Measurements from ENCODE around the gene CHAF1A. TPM values are rescaled to one million over a fixed set of nuclear protein-coding genes. Genes with fewer than 3 reads are reported as not detected.

CHAF1A gene
- total RNA-seq, 1 donor from 2014 or later, result 87.8 TPM

GRCh38 chr19:4361152-4362046 lies 41.0 kb upstream of the CHAF1A start:
- Mint-ChIP-seq H3K27me3 (ENCODE audit: low read depth) (no peaks in the 10 kb centered on the region), H3K4me3 (ENCODE audit: low read depth) (no peak overlapping the region), H3K27ac (no peak overlapping the region), H3K36me3 (ENCODE audit: low read depth) (peaks cover 26% of the 10 kb centered on the region), H3K4me1 (ENCODE audit: low read depth) (no peaks in the 10 kb centered on the region), H3K9me3 (no peaks in the 10 kb centered on the region)
- no peak for DNase-seq (ENCODE audit: low spot score)
- intact Hi-C loops (cut with micrococcal nuclease), result no loop called here

- Mint-ChIP-seq H3K27ac (no peak overlapping the region), H3K4me3 (ENCODE audit: low read depth) (no peak overlapping the region), H3K9me3 (no peaks in the 10 kb centered on the region), H3K4me1 (ENCODE audit: low read depth) (no peaks in the 10 kb centered on the region), H3K27me3 (ENCODE audit: low read depth) (no peaks in the 10 kb centered on the region), H3K36me3 (ENCODE audit: low read depth) (peaks cover 30% of the 10 kb centered on the region)
- DNase-seq (ENCODE audit: low spot score), result no peak
- intact Hi-C loops (cut with micrococcal nuclease), result no loop called here
Observed at GRCh38 chr19:4362101-4362828, 40.2 kb upstream of the CHAF1A start.

GRCh38 chr19:4362831-4363545 lies 39.5 kb upstream of the CHAF1A start:
- Mint-ChIP-seq H3K4me1 (ENCODE audit: low read depth) (peaks cover 2% of the 10 kb centered on the region), H3K27ac (no peak overlapping the region), H3K36me3 (ENCODE audit: low read depth) (peaks cover 30% of the 10 kb centered on the region), H3K27me3 (ENCODE audit: low read depth) (no peaks in the 10 kb centered on the region), H3K4me3 (ENCODE audit: low read depth) (no peak overlapping the region), H3K9me3 (no peaks in the 10 kb centered on the region)
- DNase-seq (ENCODE audit: low spot score), result no peak
- intact Hi-C loops (cut with micrococcal nuclease), result no loop called here

DNA sequence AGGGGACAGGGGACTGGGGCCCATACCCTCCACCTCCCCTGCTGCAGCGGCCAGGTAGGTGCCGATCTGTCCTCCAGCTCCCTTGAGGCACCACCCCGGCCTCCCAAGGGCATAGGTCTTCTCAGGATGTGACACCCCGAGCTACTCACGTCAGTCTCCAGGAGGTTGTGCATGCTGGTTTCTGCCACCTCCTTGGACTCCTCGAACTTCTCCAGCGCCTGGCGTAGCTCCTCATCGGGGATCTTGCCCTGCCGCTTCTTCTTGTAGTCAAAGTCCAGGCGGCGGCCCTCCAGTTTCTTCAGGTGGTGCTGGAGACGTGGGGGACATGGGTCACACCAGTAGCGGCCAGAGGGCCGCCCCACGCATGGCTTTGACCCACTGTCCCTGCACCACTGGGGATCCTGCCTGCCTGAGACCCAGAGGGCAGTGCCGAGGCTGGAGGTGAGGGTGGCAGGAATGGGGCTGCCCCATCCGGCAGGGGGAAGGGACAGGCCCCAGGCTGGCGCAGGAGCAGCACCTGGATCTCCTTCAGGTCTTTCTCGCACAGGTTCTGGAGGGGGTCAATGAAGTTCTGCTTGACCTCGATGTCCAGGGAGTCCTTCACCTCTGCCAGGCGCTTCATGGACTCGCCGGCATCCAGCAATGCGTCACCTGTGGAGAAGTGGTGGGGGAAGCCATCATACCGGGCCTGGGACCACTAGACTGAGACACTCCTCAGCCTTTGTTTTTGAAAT lies 38.7 kb upstream of the CHAF1A start:
- no peak overlapping the region for H3K27ac Mint-ChIP-seq
- no peak for DNase-seq (ENCODE audit: low spot score)
- H3K27me3 Mint-ChIP-seq (ENCODE audit: low read depth), result no peaks in the 10 kb centered on the region
- peaks cover 30% of the 10 kb centered on the region for H3K36me3 Mint-ChIP-seq (ENCODE audit: low read depth)
- H3K4me1 Mint-ChIP-seq (ENCODE audit: low read depth), result peaks cover 8% of the 10 kb centered on the region
- intact Hi-C loops (cut with micrococcal nuclease), result no loop called here
- H3K4me3 Mint-ChIP-seq (ENCODE audit: low read depth), result no peak overlapping the region
- no peaks in the 10 kb centered on the region for H3K9me3 Mint-ChIP-seq

DNA sequence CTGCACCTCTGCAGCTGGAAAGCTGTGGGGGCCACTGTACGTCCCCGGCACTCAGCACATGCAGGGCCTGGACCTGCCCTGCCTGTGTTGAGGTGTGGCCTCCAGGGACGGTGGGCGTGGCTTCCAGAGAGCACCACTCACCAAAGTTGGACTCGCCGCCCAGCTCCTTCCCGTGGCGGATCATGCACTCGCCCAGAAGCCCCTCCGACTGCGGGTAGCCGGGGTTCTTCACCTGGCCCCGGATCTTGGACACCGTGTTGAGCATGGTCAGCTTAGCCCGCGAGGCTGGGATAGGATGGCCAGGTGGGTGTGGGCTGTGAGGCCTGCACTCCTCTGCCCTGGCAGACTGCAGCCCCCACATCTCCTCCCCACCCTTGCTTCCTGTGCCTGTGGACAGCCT lies 37.1 kb upstream of the CHAF1A start:
- Mint-ChIP-seq H3K4me3 (ENCODE audit: low read depth) (no peak overlapping the region), H3K27ac (no peak overlapping the region), H3K9me3 (no peaks in the 10 kb centered on the region), H3K36me3 (ENCODE audit: low read depth) (peaks cover 25% of the 10 kb centered on the region), H3K4me1 (ENCODE audit: low read depth) (peaks cover 15% of the 10 kb centered on the region), H3K27me3 (ENCODE audit: low read depth) (no peaks in the 10 kb centered on the region)
- intact Hi-C loops (cut with micrococcal nuclease), result loop anchor here (5.0 kb wide), 1 partner anchor 357 kb away; the partner anchor contains the start of gene DPP9
- no peak for DNase-seq (ENCODE audit: low spot score)

DNA sequence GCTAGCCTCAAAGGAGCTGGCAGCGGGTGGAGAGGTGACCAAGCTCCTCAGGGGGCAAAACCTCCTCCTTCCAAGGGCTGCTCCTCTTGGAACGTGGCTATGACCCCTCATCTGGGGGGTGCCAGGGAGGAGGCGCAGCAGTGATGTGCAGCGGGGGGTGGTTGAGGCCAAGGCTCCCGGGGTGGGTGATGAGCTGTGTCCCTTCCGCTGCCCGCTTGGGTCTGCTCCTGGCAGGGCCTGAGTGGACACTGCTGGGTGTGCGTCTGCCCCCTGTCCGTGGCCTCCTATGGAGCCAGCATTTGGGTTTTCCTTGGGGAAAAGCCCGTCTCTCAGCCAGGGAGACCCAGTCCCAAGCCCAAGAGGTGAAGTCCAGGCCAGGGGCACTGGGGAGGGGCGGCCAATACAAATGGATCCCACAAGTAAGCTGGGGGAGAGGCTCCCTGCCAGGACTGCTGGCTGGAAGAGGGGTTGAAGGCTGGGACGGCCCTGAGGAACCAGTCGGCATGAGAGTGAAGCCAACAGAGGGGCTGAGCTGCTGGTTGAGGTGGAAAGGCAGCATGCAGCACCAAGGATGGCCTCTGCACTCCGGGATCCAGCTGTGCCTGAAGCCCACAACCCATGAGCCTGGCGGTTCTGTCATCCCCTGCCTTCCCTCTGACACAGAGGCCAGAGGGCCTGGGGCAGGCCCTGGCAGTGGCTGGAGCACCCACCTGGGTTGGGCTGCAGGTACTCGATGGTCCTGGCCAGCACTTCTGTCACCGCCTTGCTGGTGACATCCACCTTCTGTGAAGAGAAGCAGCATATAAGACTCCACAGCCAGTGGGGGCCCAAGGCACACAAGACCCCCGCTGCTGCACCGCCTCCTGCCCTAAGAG lies 36.4 kb upstream of the CHAF1A start:
- Mint-ChIP-seq H3K27me3 (ENCODE audit: low read depth) (no peaks in the 10 kb centered on the region), H3K27ac (no peak overlapping the region), H3K4me1 (ENCODE audit: low read depth) (peaks cover 20% of the 10 kb centered on the region), H3K36me3 (ENCODE audit: low read depth) (peaks cover 21% of the 10 kb centered on the region), H3K4me3 (ENCODE audit: low read depth) (no peak overlapping the region), H3K9me3 (no peaks in the 10 kb centered on the region)
- no peak for DNase-seq (ENCODE audit: low spot score)
- intact Hi-C loops (cut with micrococcal nuclease), result loop anchor here (5.0 kb wide), 1 partner anchor 356 kb away; the partner anchor contains the start of gene DPP9

DNA sequence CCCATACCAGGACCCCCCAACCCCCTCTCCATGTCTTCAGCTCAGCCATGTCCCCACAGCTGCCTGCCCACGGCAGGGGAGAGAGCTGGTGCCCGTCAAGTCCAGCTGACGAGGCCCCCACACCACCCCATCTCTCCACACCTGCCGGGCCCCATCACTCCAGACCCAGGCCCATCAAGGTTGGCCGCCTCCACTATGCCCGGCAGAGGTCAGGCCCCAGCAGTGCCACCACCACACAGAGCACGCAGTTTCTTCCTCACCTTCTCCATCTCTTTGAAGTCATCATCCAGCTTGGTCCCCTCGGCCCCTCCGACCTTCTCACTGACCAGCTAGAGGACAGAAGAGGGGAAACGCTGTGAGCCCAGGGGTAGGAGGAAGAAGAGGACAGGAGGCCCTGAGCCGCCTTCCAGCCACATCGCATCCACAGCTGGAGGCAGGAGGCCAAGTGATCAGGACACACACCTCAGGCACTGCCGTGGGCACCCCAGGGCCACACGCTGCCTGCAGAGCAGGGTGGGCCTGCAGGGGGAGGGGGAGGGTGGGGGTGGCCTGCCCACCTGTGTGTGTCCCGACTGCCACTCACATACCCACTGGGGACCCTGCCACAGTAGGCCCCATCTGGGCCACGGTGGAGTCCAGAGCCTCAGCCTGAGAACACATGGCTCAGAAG lies 35.6 kb upstream of the CHAF1A start:
- no peak overlapping the region for H3K27ac Mint-ChIP-seq
- H3K4me1 Mint-ChIP-seq (ENCODE audit: low read depth), result peaks cover 27% of the 10 kb centered on the region
- intact Hi-C loops (cut with micrococcal nuclease), result loop anchor here (5.0 kb wide), 1 partner anchor 356 kb away; the partner anchor contains the start of gene DPP9
- no peaks in the 10 kb centered on the region for H3K9me3 Mint-ChIP-seq
- DNase-seq (ENCODE audit: low spot score), result no peak
- H3K4me3 Mint-ChIP-seq (ENCODE audit: low read depth), result no peak overlapping the region
- H3K36me3 Mint-ChIP-seq (ENCODE audit: low read depth), result peaks cover 22% of the 10 kb centered on the region
- H3K27me3 Mint-ChIP-seq (ENCODE audit: low read depth), result no peaks in the 10 kb centered on the region

- H3K4me3 Mint-ChIP-seq (ENCODE audit: low read depth), result no peak overlapping the region
- no peaks in the 10 kb centered on the region for H3K9me3 Mint-ChIP-seq
- intact Hi-C loops (cut with micrococcal nuclease), result loop anchor here (5.0 kb wide), 1 partner anchor 355 kb away; the partner anchor contains the start of gene DPP9
- no peaks in the 10 kb centered on the region for H3K27me3 Mint-ChIP-seq (ENCODE audit: low read depth)
- H3K27ac Mint-ChIP-seq, result no peak overlapping the region
- DNase-seq (ENCODE audit: low spot score), result no peak
- H3K36me3 Mint-ChIP-seq (ENCODE audit: low read depth), result peaks cover 18% of the 10 kb centered on the region
- peaks cover 30% of the 10 kb centered on the region for H3K4me1 Mint-ChIP-seq (ENCODE audit: low read depth)
Observed at GRCh38 chr19:4367336-4367723, 35.1 kb upstream of the CHAF1A start.

- Mint-ChIP-seq H3K4me1 (ENCODE audit: low read depth) (peaks cover 30% of the 10 kb centered on the region), H3K27me3 (ENCODE audit: low read depth) (no peaks in the 10 kb centered on the region), H3K9me3 (no peaks in the 10 kb centered on the region), H3K36me3 (ENCODE audit: low read depth) (peaks cover 17% of the 10 kb centered on the region), H3K27ac (peak overlapping the region; percentile 42), H3K4me3 (ENCODE audit: low read depth) (no peak overlapping the region)
- intact Hi-C loops (cut with micrococcal nuclease), result loop anchor here (2.0 to 5.0 kb wide), 2 partner anchors 25 to 355 kb away; partner anchors contain the start of genes DPP9 and MPND
- DNase-seq (ENCODE audit: low spot score), result no peak
Observed at GRCh38 chr19:4367781-4368127, 34.7 kb upstream of the CHAF1A start.

DNA sequence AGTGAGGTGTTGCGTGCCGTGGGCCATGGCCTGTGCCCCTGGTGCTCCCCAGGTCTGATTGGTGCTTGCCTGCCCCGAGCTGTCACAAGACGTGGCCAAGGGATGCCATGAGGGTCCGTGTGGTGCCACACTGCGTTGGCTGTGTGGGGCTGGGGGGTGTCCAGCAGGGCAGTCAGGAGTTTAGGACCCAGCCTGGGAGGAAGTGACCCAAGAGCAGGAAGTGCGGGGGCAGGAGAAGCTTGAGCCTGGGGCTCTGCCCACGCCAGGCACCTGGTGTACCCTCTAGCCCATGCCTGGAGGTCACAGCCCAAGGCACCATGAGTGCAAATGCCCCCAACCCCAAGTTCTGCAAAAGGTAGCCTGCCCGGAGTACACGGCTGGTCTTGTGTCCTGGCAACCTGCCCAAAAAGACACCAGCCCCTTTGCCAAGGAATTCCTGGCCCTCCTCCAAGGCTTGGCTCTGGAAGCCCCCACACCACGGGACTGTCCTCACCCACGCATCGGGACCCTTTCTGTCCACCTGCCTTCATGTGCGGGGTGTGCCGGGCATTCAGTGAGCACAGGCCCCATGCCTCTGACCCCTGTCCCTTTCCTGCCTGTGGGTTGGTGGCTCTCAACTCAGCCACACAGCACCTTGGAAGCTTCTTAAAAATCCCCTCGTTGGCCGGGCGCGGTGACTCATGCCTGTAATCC lies 34.2 kb upstream of the CHAF1A start:
- peak overlapping the region; percentile 85 for H3K27ac Mint-ChIP-seq
- H3K9me3 Mint-ChIP-seq, result no peaks in the 10 kb centered on the region
- peak overlapping the region; percentile 59 for H3K4me3 Mint-ChIP-seq (ENCODE audit: low read depth)
- no peak for DNase-seq (ENCODE audit: low spot score)
- peaks cover 15% of the 10 kb centered on the region for H3K36me3 Mint-ChIP-seq (ENCODE audit: low read depth)
- no peaks in the 10 kb centered on the region for H3K27me3 Mint-ChIP-seq (ENCODE audit: low read depth)
- intact Hi-C loops (cut with micrococcal nuclease), result loop anchor here (2.0 to 5.0 kb wide), 2 partner anchors 25 to 354 kb away; partner anchors contain the start of genes DPP9 and MPND
- H3K4me1 Mint-ChIP-seq (ENCODE audit: low read depth), result peaks cover 30% of the 10 kb centered on the region
